Activated CD4-positive, alpha-beta T cell treated with anti-CD3 and anti-CD28 coated beads for 36 hours (primary cell): ENCODE results near the gene TAX1BP3. TPM values are rescaled to one million over a fixed set of nuclear protein-coding genes. Genes with fewer than 3 reads are reported as not detected.

Experiments used
- ATAC-seq: fragments of 200-7000 bp; cut with Tn5 transposase; one replicate; pipeline ENCODE4 v1.10.0; 2021; ENCODE audit warnings: mild to moderate bottlenecking, moderate library complexity
- CTCF ChIA-PET: fragments of 350-600 bp; sonication (Branson Sonifier 250); formaldehyde crosslinking; loops from one replicate; lab custom pipeline; 2021; ENCODE audit warnings: antibody characterized with exemption; lab: Charles Lee
- POLR2A ChIA-PET: fragments of 350-600 bp; sonication (Branson Sonifier 250); formaldehyde crosslinking; loops from one replicate; lab custom pipeline; 2021; ENCODE audit warnings: antibody characterized with exemption, inconsistent platforms; lab: Charles Lee
- DNase-seq: peaks from one replicate; pipeline ENCODE4 v3.0.0-alpha.2; 2020
- H3K27ac Mint-ChIP-seq: one replicate; pipeline ENCODE4 v1.8.0; 2021; ENCODE audit warnings: mixed read lengths
- H3K27me3 Mint-ChIP-seq: one replicate; pipeline ENCODE4 v1.8.0; 2021; ENCODE audit warnings: mixed read lengths
- H3K36me3 Mint-ChIP-seq: one replicate; pipeline ENCODE4 v1.8.0; 2021; ENCODE audit warnings: low read depth, mixed read lengths
- H3K4me1 Mint-ChIP-seq: one replicate; pipeline ENCODE4 v1.8.0; 2021; ENCODE audit warnings: mixed read lengths
- H3K4me3 Mint-ChIP-seq: one replicate; pipeline ENCODE4 v1.8.0; 2021; ENCODE audit warnings: mild to moderate bottlenecking, moderate library complexity, mixed read lengths
- H3K9me3 Mint-ChIP-seq: one replicate; pipeline ENCODE4 v1.8.0; 2021; ENCODE audit warnings: low read depth, mixed read lengths
- intact Hi-C, 2 experiments: fragments of 100-400 bp; cut with DNase I in 1 of 2; cut with micrococcal nuclease in 1 of 2; formaldehyde crosslinking; loops; one replicate each; pipeline versions ENCODE4 v1.14.2 to v1.15.1; 2022 to 2024; cut with DNase I, micrococcal nuclease
- total RNA-seq, 2 experiments: library from RNA; stranded (reverse); gene quantifications; one replicate each; pipeline ENCODE4 v1.2.3, GENCODE V29; 2021

The TAX1BP3 gene
- total RNA-seq, 2 experiments from 2014 or later = 12.0 to 14.6 TPM

- H3K4me3 Mint-ChIP-seq = no peak overlapping the region
- intact Hi-C loops = no loop called here
- H3K9me3 Mint-ChIP-seq = no peaks in the 10 kb centered on the region
- DNase-seq (no peak), ATAC-seq (no peak)
- H3K4me1 Mint-ChIP-seq = no peaks in the 10 kb centered on the region
- no peak overlapping the region for H3K27ac Mint-ChIP-seq
- CTCF ChIA-PET = no interaction called here
- no peaks in the 10 kb centered on the region for H3K36me3 Mint-ChIP-seq
- H3K27me3 Mint-ChIP-seq = no peaks in the 10 kb centered on the region
- POLR2A ChIA-PET = no interaction called here
Observed at GRCh38 chr17:3657874-3658783, 10.2 kb downstream of the TAX1BP3 start.

DNA sequence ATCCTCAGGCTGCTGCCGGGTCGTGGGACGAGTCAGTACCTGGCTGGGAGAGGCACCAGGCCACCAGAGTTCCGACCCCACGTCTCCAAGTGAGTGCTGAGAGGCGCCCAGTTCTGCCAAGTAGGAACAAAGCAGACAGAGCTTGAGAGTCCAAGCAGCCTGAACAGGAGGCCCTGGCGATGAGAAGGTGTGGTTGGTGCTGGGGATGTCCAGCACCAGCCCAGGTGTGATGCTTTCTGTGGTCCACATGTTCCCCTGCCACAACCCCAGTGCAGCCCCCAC lies 10.8 kb downstream of the TAX1BP3 start:
- intact Hi-C loops = no loop called here
- Mint-ChIP-seq H3K27me3 (no peaks in the 10 kb centered on the region), H3K4me1 (no peaks in the 10 kb centered on the region), H3K9me3 (no peaks in the 10 kb centered on the region), H3K4me3 (no peak overlapping the region), H3K36me3 (no peaks in the 10 kb centered on the region), H3K27ac (no peak overlapping the region)
- DNase-seq = no peak
- ATAC-seq = no peak
- POLR2A ChIA-PET = no interaction called here
- CTCF ChIA-PET = no interaction called here

DNA sequence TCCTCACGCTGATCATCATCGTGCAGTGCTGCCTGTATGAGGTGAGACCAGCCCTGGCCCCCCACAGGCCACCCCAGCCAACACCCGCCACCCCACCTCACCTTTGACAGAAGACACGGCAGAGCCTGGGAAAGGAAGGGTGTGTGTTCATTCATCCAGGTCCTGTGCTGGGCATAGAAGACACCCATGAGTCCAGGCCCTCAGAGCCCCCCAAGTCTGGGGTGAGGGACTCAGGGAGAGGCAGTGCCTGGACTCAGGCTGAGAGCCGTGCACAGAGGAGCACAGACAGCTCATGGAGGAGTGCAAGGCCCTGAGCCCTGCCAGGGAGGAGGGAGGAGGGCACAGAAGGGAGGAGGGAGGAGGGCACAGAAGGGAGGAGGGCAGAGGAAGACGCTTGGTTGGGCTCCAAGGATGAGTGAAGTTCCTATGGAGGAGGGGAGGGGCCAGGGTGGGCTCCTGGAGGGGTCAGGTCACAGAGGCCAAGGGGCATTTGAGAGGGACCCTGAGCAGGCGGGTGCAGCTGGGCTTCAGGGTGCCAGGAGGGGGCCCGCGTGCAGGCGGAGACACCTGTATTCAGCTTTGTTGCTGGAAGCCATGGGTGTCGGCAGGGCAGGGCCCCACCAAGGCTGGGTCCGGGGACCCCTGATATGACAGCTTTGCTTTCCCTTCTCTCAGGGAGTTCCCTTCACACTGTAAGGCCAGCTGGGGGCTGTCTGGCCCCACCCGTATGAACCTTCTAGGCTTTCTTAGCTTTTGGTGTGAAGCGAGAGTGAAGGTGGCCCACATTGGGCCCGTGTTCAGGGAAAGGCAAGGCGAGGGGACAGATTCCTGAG lies 11.4 kb downstream of the TAX1BP3 start:
- ChIA-PET POLR2A (no interaction called here), CTCF (no interaction called here)
- Mint-ChIP-seq H3K27ac (no peak overlapping the region), H3K36me3 (no peaks in the 10 kb centered on the region), H3K4me1 (no peaks in the 10 kb centered on the region), H3K4me3 (no peak overlapping the region), H3K9me3 (no peaks in the 10 kb centered on the region), H3K27me3 (no peaks in the 10 kb centered on the region)
- ATAC-seq (no peak), DNase-seq (no peak)
- intact Hi-C loops = no loop called here

- ATAC-seq = no peak
- Mint-ChIP-seq H3K4me1 (no peaks in the 10 kb centered on the region), H3K36me3 (no peaks in the 10 kb centered on the region), H3K27me3 (no peaks in the 10 kb centered on the region), H3K9me3 (no peaks in the 10 kb centered on the region), H3K27ac (no peak overlapping the region), H3K4me3 (no peak overlapping the region)
- ChIA-PET POLR2A (no interaction called here), CTCF (no interaction called here)
- intact Hi-C loops = no loop called here
- no peak for DNase-seq
Observed at GRCh38 chr17:3656353-3656752, 12.0 kb downstream of the TAX1BP3 start.

DNA sequence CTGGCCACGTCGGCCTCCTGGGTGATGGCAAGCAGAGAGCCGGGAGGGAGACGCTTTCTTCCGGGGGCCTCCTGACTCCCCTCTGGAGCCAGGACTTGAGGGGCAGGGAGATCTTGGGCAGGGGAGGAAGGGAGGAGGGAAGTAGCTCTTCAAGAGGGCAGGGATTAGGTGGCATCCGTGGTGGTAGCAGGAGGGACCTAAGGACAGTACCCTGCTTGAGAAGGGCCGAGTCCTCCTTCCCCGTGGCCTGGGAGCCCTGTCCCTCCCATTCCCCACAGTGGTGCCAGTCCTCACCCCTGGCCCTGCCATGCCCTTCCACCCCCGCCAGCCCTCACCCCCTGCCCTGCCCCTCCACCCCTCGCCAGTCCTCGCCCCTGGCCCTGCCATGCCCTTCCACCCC lies 12.6 kb downstream of the TAX1BP3 start:
- H3K9me3 Mint-ChIP-seq = no peaks in the 10 kb centered on the region
- H3K4me1 Mint-ChIP-seq = no peaks in the 10 kb centered on the region
- no peaks in the 10 kb centered on the region for H3K36me3 Mint-ChIP-seq
- no peak for DNase-seq
- intact Hi-C loops = no loop called here
- H3K27ac Mint-ChIP-seq = no peak overlapping the region
- ChIA-PET CTCF (no interaction called here), POLR2A (no interaction called here)
- H3K4me3 Mint-ChIP-seq = no peak overlapping the region
- ATAC-seq = no peak
- H3K27me3 Mint-ChIP-seq = no peaks in the 10 kb centered on the region

GRCh38 chr17:3647769-3648555 lies 20.4 kb downstream of the TAX1BP3 start:
- Mint-ChIP-seq H3K27me3 (no peaks in the 10 kb centered on the region), H3K9me3 (no peaks in the 10 kb centered on the region), H3K36me3 (peaks cover 12% of the 10 kb centered on the region), H3K4me1 (peaks cover 9% of the 10 kb centered on the region), H3K4me3 (no peak overlapping the region), H3K27ac (peak overlapping the region; percentile 33)
- ChIA-PET POLR2A (interaction anchor here (0.6 kb wide), 2 partner anchors 438 to 858 kb away, joined by 4 to 8 read pairs; no protein-coding TSS in a partner anchor), CTCF (interaction anchor here (0.7 to 2.9 kb wide), 10 partner anchors 8 to 599 kb away, joined by 3 to 11 read pairs (median 4); partner anchors contain the start of genes CTNS, NCBP3 and SHPK)
- ATAC-seq = peak; percentile 82
- intact Hi-C loops = loop anchor here (1.0 to 10.0 kb wide), 5 partner anchors 46 to 823 kb away; no protein-coding TSS in a partner anchor
- DNase-seq = peak; percentile 79

GRCh38 chr17:3647251-3647650 lies 21.1 kb downstream of the TAX1BP3 start:
- CTCF ChIA-PET = interaction anchor here (0.7 to 2.9 kb wide), 6 partner anchors 11 to 1339 kb away, joined by 3 to 11 read pairs (median 4); partner anchors contain the start of genes CTNS, NCBP3 and SHPK
- intact Hi-C loops = loop anchor here (1.0 to 10.0 kb wide), 5 partner anchors 45 to 822 kb away; no protein-coding TSS in a partner anchor
- no peak for ATAC-seq

DNA sequence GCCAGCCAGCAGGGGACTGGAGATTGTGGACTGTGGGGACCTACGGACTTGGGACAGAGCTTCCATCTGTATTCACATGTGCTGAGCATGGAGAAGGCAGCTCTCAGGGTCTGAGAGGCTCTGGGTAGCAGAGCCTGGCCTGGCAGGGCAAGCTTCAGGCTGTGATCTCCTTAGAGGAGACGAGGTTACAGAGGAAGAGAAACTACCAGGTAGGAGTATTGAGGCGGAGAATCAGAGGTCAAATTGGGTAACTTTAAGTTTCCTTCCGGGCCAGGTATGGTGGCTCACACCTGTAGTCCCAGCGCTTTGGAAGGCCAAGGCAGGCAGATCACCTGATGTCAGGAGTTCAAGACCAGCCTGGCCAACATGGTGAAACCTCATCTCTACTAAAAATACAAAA lies 23.1 kb downstream of the TAX1BP3 start:
- H3K36me3 Mint-ChIP-seq = peaks cover 16% of the 10 kb centered on the region

More at GRCh38 chr17:3647251-3647650, 21.1 kb downstream of the TAX1BP3 start:
- no peaks in the 10 kb centered on the region for H3K9me3 Mint-ChIP-seq
- peaks cover 16% of the 10 kb centered on the region for H3K36me3 Mint-ChIP-seq
- POLR2A ChIA-PET = interaction anchor here (0.6 kb wide), 1 partner anchor 438 kb away, joined by 4 read pairs; no protein-coding TSS in a partner anchor
- peaks cover 9% of the 10 kb centered on the region for H3K4me1 Mint-ChIP-seq
- H3K27me3 Mint-ChIP-seq = no peaks in the 10 kb centered on the region
- no peak overlapping the region for H3K27ac Mint-ChIP-seq
- no peak for DNase-seq
- H3K4me3 Mint-ChIP-seq = no peak overlapping the region

DNA sequence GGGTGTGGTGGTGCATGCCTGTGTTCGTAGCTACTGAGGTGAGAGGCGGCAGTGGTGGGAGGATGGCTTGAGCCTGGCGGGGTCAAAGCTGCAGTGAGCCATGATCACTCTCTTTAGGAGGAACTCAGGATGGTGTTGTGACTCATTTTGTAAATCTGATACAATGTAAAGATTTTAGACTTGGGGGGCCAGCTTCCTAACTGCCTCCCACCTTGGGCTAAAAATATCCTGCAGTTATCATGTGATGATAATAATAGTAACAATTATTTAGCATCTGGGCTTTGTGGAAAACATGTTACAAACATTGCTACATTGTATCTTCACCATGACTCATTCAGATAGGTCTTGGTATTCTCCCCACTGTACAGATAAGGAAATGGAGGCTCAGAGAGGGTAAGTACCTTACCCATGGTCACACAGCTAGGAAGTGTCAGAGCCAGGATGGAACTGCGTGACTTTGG lies 24.5 kb downstream of the TAX1BP3 start:
- no peaks in the 10 kb centered on the region for H3K27me3 Mint-ChIP-seq
- peaks cover 33% of the 10 kb centered on the region for H3K4me1 Mint-ChIP-seq
- DNase-seq (peak; percentile 29), ATAC-seq (peak; percentile 60)
- H3K27ac Mint-ChIP-seq = peak overlapping the region; percentile 55
- intact Hi-C loops = loop anchor here in 1 of 2 experiments (10.0 kb wide), 1 partner anchor 819 kb away; no protein-coding TSS in a partner anchor
- CTCF ChIA-PET = interaction anchor here (0.7 to 1.2 kb wide), 4 partner anchors 9 to 781 kb away, joined by 3 to 4 read pairs (median 4); no protein-coding TSS in a partner anchor
- H3K9me3 Mint-ChIP-seq = no peaks in the 10 kb centered on the region
- POLR2A ChIA-PET = no interaction called here
- H3K36me3 Mint-ChIP-seq = peaks cover 17% of the 10 kb centered on the region
- no peak overlapping the region for H3K4me3 Mint-ChIP-seq

More for the DNA sequence above, 23.1 kb downstream of the TAX1BP3 start:
- Mint-ChIP-seq H3K4me1 (peaks cover 22% of the 10 kb centered on the region), H3K4me3 (no peak overlapping the region), H3K27me3 (no peaks in the 10 kb centered on the region), H3K9me3 (no peaks in the 10 kb centered on the region), H3K27ac (peak overlapping the region; percentile 19)
- POLR2A ChIA-PET = no interaction called here
- no peak for ATAC-seq
- CTCF ChIA-PET = interaction anchor here (0.8 kb wide), 1 partner anchor 43 kb away, joined by 3 read pairs; no protein-coding TSS in a partner anchor
- intact Hi-C loops = loop anchor here (5.0 to 10.0 kb wide), 2 partner anchors 43 to 821 kb away; no protein-coding TSS in a partner anchor
- DNase-seq = no peak

DNA sequence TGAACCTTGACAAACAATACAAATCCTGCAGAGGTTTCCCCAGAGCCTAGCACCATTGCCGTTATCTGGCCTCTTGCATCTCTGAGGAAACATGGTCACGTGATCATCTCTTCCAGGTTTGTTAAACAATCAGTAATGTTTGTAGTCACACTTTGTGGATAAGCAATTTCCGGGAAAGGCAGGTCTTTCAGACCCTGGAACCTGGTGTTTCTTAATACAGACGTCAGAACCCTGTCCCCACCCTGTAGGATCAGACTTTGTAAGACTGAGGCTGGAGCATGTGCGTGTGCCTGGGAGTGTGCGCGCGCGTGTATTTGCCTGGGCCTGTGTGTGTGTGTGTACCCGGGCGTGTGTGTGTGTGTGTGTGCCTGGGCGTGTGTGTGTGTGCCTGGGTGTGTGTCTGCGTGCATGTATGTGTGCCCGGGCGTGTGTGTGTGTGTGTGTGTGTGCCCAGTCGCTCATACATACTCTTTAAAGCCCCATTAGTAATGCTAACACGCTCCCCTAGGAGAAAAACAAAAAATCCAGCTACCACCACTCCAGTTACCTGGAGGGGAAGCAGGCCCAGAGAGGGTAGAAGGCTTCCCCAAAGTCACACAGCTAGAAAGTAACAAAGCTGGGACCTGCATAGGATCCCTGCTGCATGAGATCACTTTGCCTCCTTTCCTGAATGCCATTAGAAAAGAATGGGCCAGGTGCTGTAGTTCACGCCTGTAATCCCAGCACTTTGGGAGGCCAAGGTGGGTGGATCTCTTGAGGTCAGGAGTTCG lies 26.5 kb downstream of the TAX1BP3 start:
- DNase-seq (no peak), ATAC-seq (no peak)
- ChIA-PET CTCF (interaction anchor here (0.6 kb wide), 1 partner anchor 9 kb away, joined by 4 read pairs; no protein-coding TSS in a partner anchor), POLR2A (no interaction called here)
- Mint-ChIP-seq H3K27me3 (no peaks in the 10 kb centered on the region), H3K4me1 (peaks cover 49% of the 10 kb centered on the region), H3K36me3 (peaks cover 10% of the 10 kb centered on the region), H3K9me3 (no peaks in the 10 kb centered on the region), H3K27ac (peak overlapping the region; percentile 55), H3K4me3 (no peak overlapping the region)
- intact Hi-C loops = loop anchor here in 1 of 2 experiments (10.0 kb wide), 1 partner anchor 817 kb away; no protein-coding TSS in a partner anchor
